Transverse colon (tissue), 3 donors: ENCODE measurements around the gene TGFB1I1.
"Not testable (repeated sequence)": the region's sequence is repeated elsewhere in the genome, so short reads cannot be mapped to it uniquely, and the experiment has no call there.

Source experiments
- POLR2A ChIP-seq: fragments of 450-650 bp; IDR thresholded peaks from one replicate; pipeline ENCODE4 v1.6.1; 2016; ENCODE audit warnings: antibody characterized with exemption, mild to moderate bottlenecking, moderate library complexity
- TF ChIP-seq, protein P1 (sequence below), 5 experiments: fragments of 200-600 bp in 3 of 5; fragments of 450-650 bp in 2 of 5; sonication (generic) in 3 of 5; IDR thresholded peaks; 1 replicate in 2 of 5; 2 replicates in 3 of 5; pipeline ENCODE4 v1.5.1; 2016 to 2017; ENCODE audit warnings: antibody characterized with exemption in 5 of 5, inconsistent platforms in 3 of 5, mild to moderate bottlenecking in 2 of 5, moderate library complexity in 1 of 5

DNA sequence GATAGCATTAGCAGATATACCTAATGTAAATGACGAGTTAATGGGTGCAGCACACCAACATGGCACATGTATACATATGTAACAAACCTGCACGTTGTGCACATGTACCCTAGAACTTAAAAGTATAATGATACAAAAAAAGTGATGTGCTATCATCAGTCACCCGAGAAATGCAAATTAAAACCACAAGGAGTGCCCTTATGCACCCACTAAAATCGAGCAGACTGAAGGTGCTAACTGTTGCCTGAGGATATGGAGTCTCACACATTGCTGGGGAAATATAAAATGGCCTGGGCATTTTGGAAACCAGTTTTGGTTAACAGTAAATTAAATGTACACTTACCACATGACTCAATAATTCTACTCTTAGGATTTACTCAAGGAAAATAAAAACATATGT is 32.9 kb upstream of the TGFB1I1 start:
- TF ChIP-seq, protein P1, sequence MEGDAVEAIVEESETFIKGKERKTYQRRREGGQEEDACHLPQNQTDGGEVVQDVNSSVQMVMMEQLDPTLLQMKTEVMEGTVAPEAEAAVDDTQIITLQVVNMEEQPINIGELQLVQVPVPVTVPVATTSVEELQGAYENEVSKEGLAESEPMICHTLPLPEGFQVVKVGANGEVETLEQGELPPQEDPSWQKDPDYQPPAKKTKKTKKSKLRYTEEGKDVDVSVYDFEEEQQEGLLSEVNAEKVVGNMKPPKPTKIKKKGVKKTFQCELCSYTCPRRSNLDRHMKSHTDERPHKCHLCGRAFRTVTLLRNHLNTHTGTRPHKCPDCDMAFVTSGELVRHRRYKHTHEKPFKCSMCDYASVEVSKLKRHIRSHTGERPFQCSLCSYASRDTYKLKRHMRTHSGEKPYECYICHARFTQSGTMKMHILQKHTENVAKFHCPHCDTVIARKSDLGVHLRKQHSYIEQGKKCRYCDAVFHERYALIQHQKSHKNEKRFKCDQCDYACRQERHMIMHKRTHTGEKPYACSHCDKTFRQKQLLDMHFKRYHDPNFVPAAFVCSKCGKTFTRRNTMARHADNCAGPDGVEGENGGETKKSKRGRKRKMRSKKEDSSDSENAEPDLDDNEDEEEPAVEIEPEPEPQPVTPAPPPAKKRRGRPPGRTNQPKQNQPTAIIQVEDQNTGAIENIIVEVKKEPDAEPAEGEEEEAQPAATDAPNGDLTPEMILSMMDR (IDR thresholded peaks at IDR 0.05): not testable (repeated sequence)
- not testable (repeated sequence) for TF ChIP-seq POLR2A
